ENCODE data around the gene SYCP2L. TPM values are rescaled to one million over a fixed set of nuclear protein-coding genes. Genes with fewer than 3 reads are reported as not detected.
"Not testable (repeated sequence)": the region's sequence is repeated elsewhere in the genome, so short reads cannot be mapped to it uniquely, and the experiment has no call there.

The SYCP2L gene
- total RNA-seq, 1 donor from 2014 or later: 6.4 TPM

DNA sequence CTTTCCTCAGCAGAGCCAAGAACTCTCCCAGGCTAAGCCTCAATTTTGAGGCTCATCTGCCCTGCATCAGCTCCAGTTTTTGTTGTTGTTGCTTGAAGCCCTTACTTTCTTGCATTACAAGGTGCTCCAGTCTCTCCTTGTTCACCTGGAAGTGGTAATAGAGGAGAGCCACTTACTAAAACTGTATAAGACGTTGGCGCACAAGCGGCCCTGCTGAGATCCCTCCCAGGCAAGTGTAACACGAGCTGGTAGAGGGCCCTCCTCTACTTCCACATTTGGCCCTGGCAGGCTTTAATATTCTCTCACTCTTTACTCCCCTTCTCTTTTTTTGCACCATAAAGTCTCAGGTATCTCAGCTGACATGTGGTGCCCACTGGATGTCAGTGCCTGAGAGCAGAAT is 24.5 kb upstream of the SYCP2L start:
- no peak overlapping the region for H3K9ac ChIP-seq (ENCODE audit: low read length)
- no peaks in the 10 kb centered on the region for H3K9me3 ChIP-seq (ENCODE audit: insufficient read depth, low read depth, low read length)
- DNase-seq (ENCODE audit: low read depth) (no peak), FAIRE-seq (no peak)
- no peaks in the 10 kb centered on the region for H3K27me3 ChIP-seq (ENCODE audit: insufficient read depth, low read length)
- no peak overlapping the region for H2AFZ ChIP-seq (ENCODE audit: low read depth, low read length)
- no peaks in the 10 kb centered on the region for H3K79me2 ChIP-seq (ENCODE audit: insufficient read depth, low read length)
- H3K4me2 ChIP-seq (ENCODE audit: low read length): no peak overlapping the region
- Mint-ChIP-seq H3K4me1 (ENCODE audit: low read depth, unreplicated experiment) (peaks cover 3% of the 10 kb centered on the region), H3K36me3 (ENCODE audit: low read depth, unreplicated experiment) (no peaks in the 10 kb centered on the region), H3K27me3 (ENCODE audit: low read depth, unreplicated experiment) (no peaks in the 10 kb centered on the region), H3K27ac (ENCODE audit: unreplicated experiment) (no peak overlapping the region), H3K9me3 (ENCODE audit: unreplicated experiment) (peaks cover 2% of the 10 kb centered on the region), H3K4me3 (ENCODE audit: unreplicated experiment) (no peak overlapping the region)
- no peaks in the 10 kb centered on the region for H4K20me1 ChIP-seq (ENCODE audit: insufficient read depth, low read length)
- H3K4me1 ChIP-seq (ENCODE audit: insufficient read depth, low read length): no peaks in the 10 kb centered on the region
- TF ChIP-seq, protein P1, sequence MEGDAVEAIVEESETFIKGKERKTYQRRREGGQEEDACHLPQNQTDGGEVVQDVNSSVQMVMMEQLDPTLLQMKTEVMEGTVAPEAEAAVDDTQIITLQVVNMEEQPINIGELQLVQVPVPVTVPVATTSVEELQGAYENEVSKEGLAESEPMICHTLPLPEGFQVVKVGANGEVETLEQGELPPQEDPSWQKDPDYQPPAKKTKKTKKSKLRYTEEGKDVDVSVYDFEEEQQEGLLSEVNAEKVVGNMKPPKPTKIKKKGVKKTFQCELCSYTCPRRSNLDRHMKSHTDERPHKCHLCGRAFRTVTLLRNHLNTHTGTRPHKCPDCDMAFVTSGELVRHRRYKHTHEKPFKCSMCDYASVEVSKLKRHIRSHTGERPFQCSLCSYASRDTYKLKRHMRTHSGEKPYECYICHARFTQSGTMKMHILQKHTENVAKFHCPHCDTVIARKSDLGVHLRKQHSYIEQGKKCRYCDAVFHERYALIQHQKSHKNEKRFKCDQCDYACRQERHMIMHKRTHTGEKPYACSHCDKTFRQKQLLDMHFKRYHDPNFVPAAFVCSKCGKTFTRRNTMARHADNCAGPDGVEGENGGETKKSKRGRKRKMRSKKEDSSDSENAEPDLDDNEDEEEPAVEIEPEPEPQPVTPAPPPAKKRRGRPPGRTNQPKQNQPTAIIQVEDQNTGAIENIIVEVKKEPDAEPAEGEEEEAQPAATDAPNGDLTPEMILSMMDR (IDR thresholded peaks at IDR 0.05; ENCODE audit: insufficient read depth, low read depth, low read length): no peak
- TF ChIP-seq EZH2 (IDR thresholded peaks at IDR 0.05; ENCODE audit: insufficient read depth, low read length): no peak
- H3K36me3 ChIP-seq (ENCODE audit: insufficient read depth, low read length): no peaks in the 10 kb centered on the region
- H3K4me3 ChIP-seq (ENCODE audit: insufficient read depth, low read depth, low read length): no peak overlapping the region
- H3K27ac ChIP-seq (ENCODE audit: low read depth, low read length): no peak overlapping the region

DNA sequence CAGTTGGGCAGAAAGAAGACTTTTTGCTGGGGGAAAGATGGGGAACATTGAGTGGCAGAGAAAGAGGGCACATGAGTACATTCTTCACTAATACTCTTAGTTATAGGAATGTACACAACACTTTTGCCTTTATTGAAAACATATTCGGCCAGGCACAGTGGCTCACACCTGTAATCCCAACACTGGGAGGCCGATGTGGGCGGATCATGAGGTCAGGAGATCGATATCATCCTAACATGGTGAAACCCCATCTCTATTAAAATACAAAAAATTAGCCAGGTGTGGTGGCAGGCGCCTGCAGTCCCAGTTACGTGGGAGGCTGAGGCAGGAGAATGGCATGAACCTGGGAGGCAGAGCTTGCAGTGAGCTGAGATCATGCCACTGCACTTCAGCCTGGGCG is 23.8 kb upstream of the SYCP2L start:
- H3K4me3 ChIP-seq (ENCODE audit: insufficient read depth, low read depth, low read length); H3K9me3 ChIP-seq (ENCODE audit: insufficient read depth, low read depth, low read length); H3K36me3 ChIP-seq (ENCODE audit: insufficient read depth, low read length); H3K4me1 ChIP-seq (ENCODE audit: insufficient read depth, low read length); H3K79me2 ChIP-seq (ENCODE audit: insufficient read depth, low read length); DNase-seq (ENCODE audit: low read depth); H3K4me3 Mint-ChIP-seq (ENCODE audit: unreplicated experiment); H3K4me1 Mint-ChIP-seq (ENCODE audit: low read depth, unreplicated experiment); H3K27me3 ChIP-seq (ENCODE audit: insufficient read depth, low read length); H2AFZ ChIP-seq (ENCODE audit: low read depth, low read length); H3K27me3 Mint-ChIP-seq (ENCODE audit: low read depth, unreplicated experiment); FAIRE-seq; H4K20me1 ChIP-seq (ENCODE audit: insufficient read depth, low read length); H3K4me2 ChIP-seq (ENCODE audit: low read length); H3K27ac ChIP-seq (ENCODE audit: low read depth, low read length); H3K9me3 Mint-ChIP-seq (ENCODE audit: unreplicated experiment); H3K36me3 Mint-ChIP-seq (ENCODE audit: low read depth, unreplicated experiment); H3K9ac ChIP-seq (ENCODE audit: low read length); H3K27ac Mint-ChIP-seq (ENCODE audit: unreplicated experiment): not testable (repeated sequence)

DNA sequence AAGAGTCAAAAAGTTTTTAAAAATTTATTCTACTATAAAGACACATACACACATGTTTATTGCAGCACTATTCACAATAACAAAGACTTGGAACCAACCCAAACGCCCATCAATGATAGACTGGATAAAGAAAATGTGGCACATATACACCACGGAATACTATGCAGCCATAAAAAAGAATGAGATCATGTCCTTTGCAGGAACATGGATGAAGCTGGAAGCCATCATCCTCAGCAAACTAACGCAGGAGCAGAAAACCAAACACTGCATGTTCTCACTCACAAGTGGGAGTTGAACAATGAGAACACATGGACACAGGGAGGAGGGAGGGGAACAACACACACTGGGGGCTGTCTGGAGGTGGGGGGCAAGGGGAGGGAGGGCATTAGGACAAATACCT is 20.1 kb upstream of the SYCP2L start:
- H3K4me1 Mint-ChIP-seq (ENCODE audit: low read depth, unreplicated experiment); H3K27ac Mint-ChIP-seq (ENCODE audit: unreplicated experiment); H3K27me3 ChIP-seq (ENCODE audit: insufficient read depth, low read length); H3K27me3 Mint-ChIP-seq (ENCODE audit: low read depth, unreplicated experiment); H3K79me2 ChIP-seq (ENCODE audit: insufficient read depth, low read length); H3K36me3 ChIP-seq (ENCODE audit: insufficient read depth, low read length); H2AFZ ChIP-seq (ENCODE audit: low read depth, low read length); H3K4me2 ChIP-seq (ENCODE audit: low read length); H3K9me3 ChIP-seq (ENCODE audit: insufficient read depth, low read depth, low read length); H3K4me1 ChIP-seq (ENCODE audit: insufficient read depth, low read length); H3K9ac ChIP-seq (ENCODE audit: low read length); H3K27ac ChIP-seq (ENCODE audit: low read depth, low read length); H3K36me3 Mint-ChIP-seq (ENCODE audit: low read depth, unreplicated experiment); FAIRE-seq; H4K20me1 ChIP-seq (ENCODE audit: insufficient read depth, low read length); H3K4me3 Mint-ChIP-seq (ENCODE audit: unreplicated experiment); H3K9me3 Mint-ChIP-seq (ENCODE audit: unreplicated experiment); DNase-seq (ENCODE audit: low read depth); H3K4me3 ChIP-seq (ENCODE audit: insufficient read depth, low read depth, low read length): not testable (repeated sequence)

DNA sequence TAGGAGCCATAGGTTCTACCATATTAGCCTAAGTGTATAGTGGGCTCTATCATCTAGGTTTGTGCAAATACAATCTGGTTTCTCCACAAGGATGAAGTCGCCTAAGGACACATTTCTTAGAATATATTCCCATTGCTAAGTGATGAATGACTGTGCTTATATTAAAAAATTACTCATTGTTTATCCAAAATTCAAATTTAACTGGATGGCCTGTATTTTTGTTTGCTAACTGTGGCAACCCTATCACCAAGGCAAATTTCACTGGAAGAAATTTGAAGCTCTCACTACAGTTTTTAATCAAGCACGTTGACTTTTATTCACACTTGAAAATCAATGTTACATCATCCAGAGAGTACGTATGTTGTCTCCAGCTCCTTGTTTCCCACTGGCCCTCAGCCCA is 18.9 kb upstream of the SYCP2L start:
- no peak for FAIRE-seq
- H3K4me3 Mint-ChIP-seq (ENCODE audit: unreplicated experiment): no peak overlapping the region
- H3K4me1 Mint-ChIP-seq (ENCODE audit: low read depth, unreplicated experiment): no peaks in the 10 kb centered on the region

More for the DNA sequence above, 18.9 kb upstream of the SYCP2L start:
- no peak overlapping the region for H3K4me2 ChIP-seq (ENCODE audit: low read length)
- no peak overlapping the region for H2AFZ ChIP-seq (ENCODE audit: low read depth, low read length)
- no peak overlapping the region for H3K9ac ChIP-seq (ENCODE audit: low read length)
- Mint-ChIP-seq H3K9me3 (ENCODE audit: unreplicated experiment) (peaks cover 2% of the 10 kb centered on the region), H3K36me3 (ENCODE audit: low read depth, unreplicated experiment) (no peaks in the 10 kb centered on the region), H3K27me3 (ENCODE audit: low read depth, unreplicated experiment) (peaks cover 2% of the 10 kb centered on the region), H3K27ac (ENCODE audit: unreplicated experiment) (no peak overlapping the region)
- no peaks in the 10 kb centered on the region for H3K9me3 ChIP-seq (ENCODE audit: insufficient read depth, low read depth, low read length)
- H4K20me1 ChIP-seq (ENCODE audit: insufficient read depth, low read length): no peaks in the 10 kb centered on the region
- H3K36me3 ChIP-seq (ENCODE audit: insufficient read depth, low read length): no peaks in the 10 kb centered on the region
- no peak for DNase-seq (ENCODE audit: low read depth)
- H3K4me3 ChIP-seq (ENCODE audit: insufficient read depth, low read depth, low read length): no peak overlapping the region
- no peak overlapping the region for H3K27ac ChIP-seq (ENCODE audit: low read depth, low read length)
- no peak for TF ChIP-seq EZH2 (IDR thresholded peaks at IDR 0.05; ENCODE audit: insufficient read depth, low read length)
- TF ChIP-seq, protein P1 (IDR thresholded peaks at IDR 0.05; ENCODE audit: insufficient read depth, low read depth, low read length): no peak
- H3K27me3 ChIP-seq (ENCODE audit: insufficient read depth, low read length): no peaks in the 10 kb centered on the region
- H3K79me2 ChIP-seq (ENCODE audit: insufficient read depth, low read length): no peaks in the 10 kb centered on the region
- no peaks in the 10 kb centered on the region for H3K4me1 ChIP-seq (ENCODE audit: insufficient read depth, low read length)
